ENCODE measurements around the gene MYPN.
"Not testable (repeated sequence)": the region's sequence is repeated elsewhere in the genome, so short reads cannot be mapped to it uniquely, and the experiment has no call there.

The MYPN gene

GRCh38 chr10:68237173-68237572 lies 127.9 kb downstream of the MYPN start:
- DNase-seq, result no peak

- no peak for DNase-seq
Observed at GRCh38 chr10:68238371-68238770, 129.1 kb downstream of the MYPN start.

GRCh38 chr10:68239069-68239468 lies 129.8 kb downstream of the MYPN start:
- no peak for DNase-seq

- DNase-seq, result no peak
Observed at GRCh38 chr10:68239596-68240150, 130.4 kb downstream of the MYPN start.

GRCh38 chr10:68242051-68242450 lies 132.8 kb downstream of the MYPN start:
- no peak for DNase-seq

- not testable (repeated sequence) for DNase-seq
Observed at GRCh38 chr10:68246397-68246796, 137.1 kb downstream of the MYPN start.

GRCh38 chr10:68247931-68248330 lies 138.6 kb downstream of the MYPN start:
- DNase-seq, result no peak

GRCh38 chr10:68249297-68249696 lies 140.0 kb downstream of the MYPN start:
- no peak for DNase-seq

- no peak for DNase-seq
Observed at GRCh38 chr10:68251151-68251550, 141.9 kb downstream of the MYPN start.

GRCh38 chr10:68251625-68252495 lies 142.6 kb downstream of the MYPN start:
- DNase-seq, result no peak

- no peak for DNase-seq
Observed at GRCh38 chr10:68253346-68253745, 144.1 kb downstream of the MYPN start.

GRCh38 chr10:68261132-68261856 lies 152.0 kb downstream of the MYPN start:
- DNase-seq, result no peak
